KMS-11 (cell line): ENCODE results near the gene CRKL.
A peak's percentile ranks its signal among the peaks of the same experiment; 100 is the strongest.

Experiments used
- H2AFZ ChIP-seq: fragments of 200-600 bp; sonication (generic); 2 replicates; pipeline ENCODE4 v1.6.1; 2016; ENCODE audit warnings: antibody characterized with exemption, mixed run types, low read depth
- H3K27ac ChIP-seq: fragments of 200-600 bp; sonication (generic); 2 replicates; pipeline ENCODE4 v1.6.1; 2016; ENCODE audit warnings: mild to moderate bottlenecking, mixed run types
- H3K27me3 ChIP-seq: fragments of 200-600 bp; sonication (generic); 2 replicates; pipeline ENCODE4 v1.6.1; 2017; ENCODE audit warnings: mild to moderate bottlenecking, low read depth, mixed run types, moderate library complexity; ENCODE audit not compliant: insufficient read depth
- H3K36me3 ChIP-seq: fragments of 200-600 bp; sonication (generic); 2 replicates; pipeline ENCODE4 v1.6.1; 2017; ENCODE audit warnings: mild to moderate bottlenecking, mixed run types; ENCODE audit not compliant: insufficient read depth
- H3K4me1 ChIP-seq: fragments of 200-600 bp; sonication (generic); 2 replicates; pipeline ENCODE4 v1.6.1; 2016; ENCODE audit warnings: mild to moderate bottlenecking, low read depth, mixed run types; ENCODE audit not compliant: poor library complexity, severe bottlenecking
- H3K4me2 ChIP-seq: fragments of 200-600 bp; sonication (generic); 2 replicates; pipeline ENCODE4 v1.7.0; 2016; ENCODE audit warnings: mild to moderate bottlenecking, mixed run types
- H3K4me3 ChIP-seq: fragments of 200-600 bp; sonication (generic); IDR thresholded peaks from 2 replicates; pipeline ENCODE4 v1.6.1; 2017; ENCODE audit warnings: low read depth, low read length, mixed read lengths; ENCODE audit not compliant: insufficient read depth
- H3K79me2 ChIP-seq: fragments of 200-600 bp; sonication (generic); 2 replicates; pipeline ENCODE4 v1.6.1; 2016; ENCODE audit warnings: low read depth, mixed run types; ENCODE audit not compliant: insufficient read depth
- H3K9ac ChIP-seq: fragments of 200-600 bp; sonication (generic); 2 replicates; pipeline ENCODE4 v1.6.1; 2016; ENCODE audit warnings: mild to moderate bottlenecking, mixed run types
- H4K20me1 ChIP-seq: fragments of 200-600 bp; sonication (generic); 2 replicates; pipeline ENCODE4 v1.6.1; 2016; ENCODE audit warnings: mild to moderate bottlenecking, mixed run types; ENCODE audit not compliant: insufficient read depth
- TF ChIP-seq, protein P1 (sequence below): fragments of 200-600 bp; sonication (generic); conservative IDR thresholded peaks from 2 replicates; pipeline ENCODE4 v1.6.1; 2017; ENCODE audit warnings: low read depth, mild to moderate bottlenecking, antibody characterized with exemption, low read length, moderate library complexity, mixed read lengths

CRKL gene, protein sequence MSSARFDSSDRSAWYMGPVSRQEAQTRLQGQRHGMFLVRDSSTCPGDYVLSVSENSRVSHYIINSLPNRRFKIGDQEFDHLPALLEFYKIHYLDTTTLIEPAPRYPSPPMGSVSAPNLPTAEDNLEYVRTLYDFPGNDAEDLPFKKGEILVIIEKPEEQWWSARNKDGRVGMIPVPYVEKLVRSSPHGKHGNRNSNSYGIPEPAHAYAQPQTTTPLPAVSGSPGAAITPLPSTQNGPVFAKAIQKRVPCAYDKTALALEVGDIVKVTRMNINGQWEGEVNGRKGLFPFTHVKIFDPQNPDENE

DNA sequence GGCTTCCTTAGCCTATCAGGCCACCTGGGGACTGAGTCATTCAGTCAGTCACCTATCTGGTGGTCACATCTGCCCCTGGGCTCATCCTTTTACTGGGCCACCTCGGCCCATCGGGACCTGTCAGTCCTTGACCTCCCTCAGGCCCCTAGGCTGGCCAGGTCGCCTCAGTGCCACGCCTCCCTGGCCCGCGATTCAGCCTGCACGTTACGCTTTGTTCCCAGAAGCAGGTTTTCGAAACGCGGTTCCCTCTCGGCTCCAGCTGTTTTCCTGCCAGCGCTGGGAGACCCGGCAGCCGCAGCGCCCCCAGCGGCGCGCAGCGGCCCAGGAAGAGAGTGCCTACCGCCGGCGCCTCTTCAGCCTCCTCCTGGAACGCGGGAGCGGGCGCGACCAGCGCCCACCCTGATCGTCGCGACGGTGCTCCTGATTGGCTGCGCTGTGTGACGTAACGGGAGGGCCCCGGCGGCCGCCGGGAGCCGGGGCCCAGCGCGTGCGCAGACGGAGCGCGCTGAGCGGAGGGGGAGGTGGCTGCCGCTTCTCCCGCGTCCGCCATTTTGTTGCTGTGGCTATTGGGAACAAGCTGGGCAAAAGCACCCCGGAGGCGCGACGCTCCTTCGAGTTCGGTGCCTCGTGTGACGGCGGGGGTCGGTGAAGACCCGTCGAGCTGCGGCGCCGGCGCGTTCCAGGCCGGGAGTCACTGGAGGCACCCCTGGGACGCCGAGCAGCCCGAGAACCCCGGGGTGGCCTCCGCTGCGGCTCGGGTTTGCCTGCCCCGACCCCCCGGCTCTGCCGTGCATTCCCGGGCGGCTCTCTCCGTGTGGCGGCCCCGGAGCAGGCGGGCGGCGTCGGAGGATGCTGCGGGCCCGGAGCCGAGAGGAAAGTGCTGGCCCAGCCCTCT, at the start of gene CRKL:
TSS of gene CRKL (plus strand) at position 492 of the 895 bp plus-strand sequence. CDS start 528 bp downstream, outside the sequence.
- Histone ChIP-seq H3K79me2 (peaks cover 47% of the 10 kb centered on the region), H3K27me3 (no peaks in the 10 kb centered on the region)
- TF ChIP-seq, protein P1, sequence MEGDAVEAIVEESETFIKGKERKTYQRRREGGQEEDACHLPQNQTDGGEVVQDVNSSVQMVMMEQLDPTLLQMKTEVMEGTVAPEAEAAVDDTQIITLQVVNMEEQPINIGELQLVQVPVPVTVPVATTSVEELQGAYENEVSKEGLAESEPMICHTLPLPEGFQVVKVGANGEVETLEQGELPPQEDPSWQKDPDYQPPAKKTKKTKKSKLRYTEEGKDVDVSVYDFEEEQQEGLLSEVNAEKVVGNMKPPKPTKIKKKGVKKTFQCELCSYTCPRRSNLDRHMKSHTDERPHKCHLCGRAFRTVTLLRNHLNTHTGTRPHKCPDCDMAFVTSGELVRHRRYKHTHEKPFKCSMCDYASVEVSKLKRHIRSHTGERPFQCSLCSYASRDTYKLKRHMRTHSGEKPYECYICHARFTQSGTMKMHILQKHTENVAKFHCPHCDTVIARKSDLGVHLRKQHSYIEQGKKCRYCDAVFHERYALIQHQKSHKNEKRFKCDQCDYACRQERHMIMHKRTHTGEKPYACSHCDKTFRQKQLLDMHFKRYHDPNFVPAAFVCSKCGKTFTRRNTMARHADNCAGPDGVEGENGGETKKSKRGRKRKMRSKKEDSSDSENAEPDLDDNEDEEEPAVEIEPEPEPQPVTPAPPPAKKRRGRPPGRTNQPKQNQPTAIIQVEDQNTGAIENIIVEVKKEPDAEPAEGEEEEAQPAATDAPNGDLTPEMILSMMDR = peak; percentile 78

DNA sequence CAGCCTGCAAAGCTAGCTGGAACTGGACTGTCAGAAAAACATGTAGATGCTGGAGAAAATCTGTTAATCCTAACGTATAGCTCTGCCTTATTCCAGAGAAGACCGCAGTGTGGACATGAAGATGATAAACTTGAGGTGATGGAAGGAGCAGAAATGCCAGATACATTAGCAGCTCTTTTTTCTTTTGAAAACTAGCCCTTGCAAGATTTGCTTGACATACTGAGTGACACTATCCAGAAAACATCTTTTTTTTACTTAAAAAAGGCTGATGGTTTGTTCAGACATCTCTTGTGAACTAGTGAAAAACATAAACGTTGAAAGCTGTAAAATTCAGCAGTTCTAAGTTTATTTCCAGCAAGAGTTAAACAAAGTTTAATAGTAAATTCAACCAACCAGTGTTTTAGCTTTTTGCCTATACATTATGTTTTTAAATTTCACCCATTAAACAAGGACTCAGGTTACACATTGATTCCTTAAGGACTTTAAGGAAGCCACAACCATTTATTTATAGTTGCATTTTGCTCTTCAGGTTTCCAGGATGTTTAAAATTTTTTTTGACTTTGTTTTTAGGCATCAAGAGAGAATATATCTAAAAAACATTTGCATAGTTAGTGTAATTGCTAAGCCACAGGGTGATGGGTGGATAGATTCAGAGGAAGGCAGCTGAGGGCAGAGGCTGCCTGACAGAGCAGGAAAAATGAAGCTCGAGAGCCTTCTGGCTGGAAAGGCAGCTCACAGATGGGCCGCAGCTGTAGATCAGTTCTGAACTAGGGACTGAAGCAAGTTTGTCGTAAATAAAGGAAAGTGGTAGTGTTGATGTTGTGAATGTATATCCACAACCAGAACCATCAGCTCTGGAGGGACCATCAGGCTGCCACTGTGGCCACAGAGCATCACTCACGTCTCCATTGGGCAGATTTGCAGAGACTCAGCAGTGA, 48.9 kb upstream of the CRKL start:
- Histone ChIP-seq H2AFZ (no peak overlapping the region), H3K36me3 (no peaks in the 10 kb centered on the region), H3K27me3 (no peaks in the 10 kb centered on the region), H3K4me2 (no peak overlapping the region), H3K79me2 (no peaks in the 10 kb centered on the region), H4K20me1 (no peaks in the 10 kb centered on the region), H3K9ac (no peak overlapping the region), H3K4me1 (no peaks in the 10 kb centered on the region), H3K4me3 (no peak overlapping the region), H3K27ac (no peak overlapping the region)
- TF ChIP-seq, protein P1 = no peak

More for the DNA sequence above, at the start of gene CRKL:
- H3K4me3 ChIP-seq = no peak within 1 kb of the TSS
- H3K36me3 ChIP-seq = no peaks in the 10 kb centered on the region
- peak within 1 kb of the TSS; percentile 97 for H3K9ac ChIP-seq
- H3K27ac ChIP-seq = peak within 1 kb of the TSS; percentile 85
- H3K4me2 ChIP-seq = peak within 1 kb of the TSS; percentile 74
- H2AFZ ChIP-seq = peak within 1 kb of the TSS; percentile 75
- peaks cover 21% of the 10 kb centered on the region for H4K20me1 ChIP-seq
- peaks cover 21% of the 10 kb centered on the region for H3K4me1 ChIP-seq

DNA sequence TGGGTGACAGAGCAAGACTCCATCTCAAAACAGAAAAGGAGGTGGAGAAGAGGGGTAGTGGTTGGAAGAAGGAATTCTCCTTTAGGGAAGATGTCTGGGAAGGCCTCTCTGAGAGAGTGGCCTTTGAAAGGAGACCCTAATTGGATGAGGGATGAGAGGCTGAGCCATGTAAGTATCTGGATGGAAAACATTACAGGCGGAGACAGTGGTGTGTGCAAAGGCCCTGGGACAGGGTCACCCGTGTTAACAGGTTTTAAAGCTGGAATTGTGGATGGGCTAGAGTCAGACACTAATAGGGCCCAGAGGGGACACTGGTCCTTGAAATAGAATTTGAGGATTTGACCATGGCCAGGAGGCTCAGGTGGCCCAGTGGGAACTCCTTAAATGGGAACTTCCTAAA, 48.0 kb upstream of the CRKL start:
- Histone ChIP-seq H3K4me3 (no peak overlapping the region), H3K9ac (no peak overlapping the region), H3K27me3 (no peaks in the 10 kb centered on the region), H3K4me1 (no peaks in the 10 kb centered on the region), H2AFZ (no peak overlapping the region), H3K27ac (no peak overlapping the region), H3K79me2 (no peaks in the 10 kb centered on the region), H3K4me2 (no peak overlapping the region), H4K20me1 (no peaks in the 10 kb centered on the region), H3K36me3 (no peaks in the 10 kb centered on the region)
- TF ChIP-seq, protein P1 = no peak

DNA sequence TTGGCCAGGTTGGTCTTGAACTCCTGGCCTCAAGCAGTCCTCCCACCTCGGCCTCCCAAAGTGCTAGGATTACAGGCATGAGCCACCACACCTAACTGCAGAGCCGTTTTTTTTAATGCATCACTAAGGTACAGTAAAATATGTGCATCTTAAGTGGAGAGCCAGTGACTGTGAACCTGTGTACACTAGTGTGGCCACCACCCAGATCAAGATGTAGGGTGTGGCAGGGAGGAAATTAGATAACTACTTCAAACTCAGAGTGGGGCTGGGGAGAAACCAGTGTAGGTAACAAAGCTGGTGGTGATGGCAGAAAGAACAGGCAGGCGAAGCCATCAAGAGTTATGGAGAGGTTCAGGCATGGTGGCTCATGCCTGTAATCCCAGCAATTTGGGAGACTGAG, 44.0 kb upstream of the CRKL start:
- H3K4me3 ChIP-seq = no peak overlapping the region
- no peak overlapping the region for H2AFZ ChIP-seq
- no peak overlapping the region for H3K4me2 ChIP-seq
- H3K79me2 ChIP-seq = no peaks in the 10 kb centered on the region
- no peak overlapping the region for H3K9ac ChIP-seq
- H3K27ac ChIP-seq = no peak overlapping the region
- H3K4me1 ChIP-seq = no peaks in the 10 kb centered on the region
- H4K20me1 ChIP-seq = no peaks in the 10 kb centered on the region
- H3K27me3 ChIP-seq = no peaks in the 10 kb centered on the region
- TF ChIP-seq, protein P1 = no peak
- no peaks in the 10 kb centered on the region for H3K36me3 ChIP-seq
